AG20443 (cell line): Measurements from ENCODE around the gene SPEF2.

Source experiments
- DNase-seq: peaks from one replicate; pipeline ENCODE4 v3.0.0; 2012; ENCODE audit warnings: low spot score, mixed read lengths

Gene SPEF2

GRCh38 chr5:35785601-35786085, 168.0 kb downstream of the SPEF2 start:
- no peak for DNase-seq

DNA sequence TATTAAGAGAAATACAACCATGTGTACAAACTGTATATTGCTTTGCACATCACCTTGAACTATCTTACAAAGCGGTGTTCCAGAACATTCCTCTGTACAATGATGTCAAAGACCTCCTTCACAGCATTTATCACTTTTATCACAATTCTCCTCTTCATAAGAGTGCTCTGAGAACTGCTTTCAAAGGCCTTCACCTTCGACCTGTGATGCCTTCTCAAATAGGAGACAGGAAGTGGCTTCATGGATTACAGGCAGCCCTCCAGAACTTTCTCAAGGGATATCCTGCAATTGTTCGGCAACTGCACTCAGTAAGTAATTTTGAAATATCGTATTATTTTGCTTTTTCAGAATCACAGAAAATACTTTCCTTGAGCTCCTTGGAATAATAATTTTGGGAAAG, 171.1 kb downstream of the SPEF2 start:
- DNase-seq, result no peak

DNA sequence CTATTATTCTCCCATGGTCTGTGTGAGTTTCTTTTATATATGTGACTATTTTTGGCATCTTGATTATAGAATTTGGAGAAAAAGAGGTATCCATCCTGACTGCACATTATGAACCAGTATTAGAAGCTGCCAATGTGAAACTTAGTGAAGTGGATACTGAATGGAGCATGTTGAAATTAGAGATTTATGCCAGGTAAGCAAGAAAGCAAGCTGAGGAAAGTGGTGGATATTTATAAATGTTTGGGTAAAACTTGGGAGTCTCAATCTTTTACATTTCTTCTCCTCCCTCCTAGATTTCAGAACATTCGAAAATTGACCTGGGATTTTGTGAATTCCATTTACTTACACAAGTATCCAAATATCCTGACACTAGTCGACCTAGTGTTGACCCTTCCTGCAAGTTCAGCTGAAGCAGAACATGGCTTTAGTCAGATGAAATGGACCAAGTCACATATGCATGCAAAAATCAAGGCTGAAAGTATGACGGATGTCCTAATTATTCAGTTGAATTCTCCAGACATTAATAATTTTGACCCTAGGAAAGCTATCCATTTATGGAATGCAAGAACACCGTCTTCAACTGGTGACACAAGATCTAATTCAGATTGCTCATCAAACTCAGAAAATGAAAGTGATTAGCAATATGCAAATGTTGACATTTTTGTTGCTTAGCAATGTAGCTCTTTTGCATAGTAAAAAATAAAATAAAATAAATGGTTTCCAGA, 172.2 kb downstream of the SPEF2 start:
- DNase-seq, result peak; percentile 18

GRCh38 chr5:35790457-35790822, 172.8 kb downstream of the SPEF2 start:
- no peak for DNase-seq

- DNase-seq, result no peak
These were observed 176.6 kb downstream of the SPEF2 start for GRCh38 chr5:35794328-35794619.

DNA sequence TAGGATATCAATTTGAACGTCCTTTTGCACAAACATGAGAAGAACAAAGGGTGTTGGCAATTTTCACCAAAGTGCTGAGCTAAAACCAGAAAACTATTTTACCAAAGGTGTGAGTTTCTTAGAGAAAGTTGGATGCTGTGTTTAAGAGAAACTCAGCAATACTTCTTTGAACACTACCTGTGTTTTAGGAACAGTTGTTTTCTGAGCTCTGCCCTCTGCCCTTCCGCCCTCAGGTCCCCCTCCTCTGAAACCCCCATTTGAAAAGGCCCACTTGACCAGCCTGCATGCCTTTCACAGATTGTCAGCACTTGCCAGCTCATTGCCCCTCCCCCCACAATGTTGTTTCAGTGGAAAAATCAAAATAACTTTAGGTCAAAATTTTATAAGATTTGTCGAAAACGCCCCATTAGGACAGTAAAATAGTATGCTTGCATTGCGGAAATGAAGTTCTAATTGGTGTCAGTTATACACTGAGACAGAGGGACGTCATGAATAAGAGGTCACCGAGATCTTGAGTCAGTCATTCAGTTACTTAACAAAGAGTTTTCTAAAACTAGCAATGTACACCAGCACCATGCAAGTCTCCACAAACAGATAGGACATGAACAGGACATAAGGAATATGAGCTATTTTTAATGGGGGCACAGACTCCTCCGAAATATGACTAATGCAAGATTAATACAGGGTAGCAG, 177.2 kb downstream of the SPEF2 start:
- no peak for DNase-seq

- no peak for DNase-seq
These were observed 181.5 kb downstream of the SPEF2 start for GRCh38 chr5:35799181-35799580.

DNA sequence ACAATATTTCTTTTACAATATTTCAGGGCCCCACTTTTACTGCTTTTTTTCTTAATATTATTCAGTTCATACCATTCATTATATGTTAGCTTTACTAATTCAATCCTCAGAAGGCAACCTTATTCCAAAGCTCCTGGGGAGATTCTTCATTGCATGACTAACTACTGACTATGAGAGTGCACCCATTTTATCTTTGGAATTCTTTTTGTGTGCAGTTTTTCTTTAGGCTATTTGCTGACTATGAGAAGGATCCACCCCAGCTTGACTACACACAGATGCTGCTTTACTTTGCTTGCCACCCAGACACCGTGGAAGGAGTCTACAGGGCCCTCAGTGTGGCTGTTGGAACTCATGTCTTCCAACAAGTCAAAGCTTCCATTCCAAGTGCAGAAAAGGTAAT, 182.1 kb downstream of the SPEF2 start:
- DNase-seq, result no peak

DNA sequence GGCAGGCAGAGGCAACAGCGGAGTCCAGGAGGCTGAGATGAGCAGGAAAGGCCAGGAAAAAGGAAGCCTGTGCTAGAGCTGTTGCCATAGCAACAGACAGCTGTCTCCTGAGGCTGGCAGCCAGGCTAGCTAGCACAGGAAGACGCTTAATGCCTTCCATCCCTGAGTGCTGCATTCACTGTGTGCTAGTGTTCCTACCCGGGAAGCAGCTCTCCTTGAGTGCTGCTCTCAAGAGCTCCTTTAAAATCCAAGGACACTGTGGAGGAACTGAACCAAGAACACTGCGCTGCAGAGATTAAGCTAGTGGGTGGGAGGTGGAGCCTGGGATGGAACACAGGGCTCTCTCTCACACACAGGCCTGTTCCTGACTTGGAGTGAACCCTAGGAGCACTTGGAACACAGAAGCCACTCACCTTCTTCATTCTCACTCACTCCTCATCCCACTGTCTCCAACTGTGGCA, 185.6 kb downstream of the SPEF2 start:
- peak; percentile 81 for DNase-seq

- no peak for DNase-seq
These were observed 186.6 kb downstream of the SPEF2 start for GRCh38 chr5:35804201-35804653.

DNA sequence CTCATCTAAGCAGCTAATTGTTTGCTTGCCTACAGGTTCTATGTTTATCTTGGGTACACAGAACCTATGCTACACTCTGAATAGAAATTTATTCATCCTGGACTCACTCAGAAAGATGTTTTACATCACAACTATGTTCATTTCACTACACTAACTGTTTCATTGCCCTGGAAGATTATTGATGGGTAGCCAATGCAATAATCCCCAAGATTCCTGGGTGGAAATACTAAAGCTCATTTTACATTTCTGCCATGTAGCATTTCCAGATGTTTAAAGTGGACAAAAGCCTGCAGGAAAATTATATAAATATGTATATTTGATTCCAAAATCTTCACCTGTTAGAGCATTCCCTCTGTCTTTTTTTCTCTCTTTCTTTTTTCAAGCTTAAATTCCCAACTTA, 187.2 kb downstream of the SPEF2 start:
- no peak for DNase-seq

DNA sequence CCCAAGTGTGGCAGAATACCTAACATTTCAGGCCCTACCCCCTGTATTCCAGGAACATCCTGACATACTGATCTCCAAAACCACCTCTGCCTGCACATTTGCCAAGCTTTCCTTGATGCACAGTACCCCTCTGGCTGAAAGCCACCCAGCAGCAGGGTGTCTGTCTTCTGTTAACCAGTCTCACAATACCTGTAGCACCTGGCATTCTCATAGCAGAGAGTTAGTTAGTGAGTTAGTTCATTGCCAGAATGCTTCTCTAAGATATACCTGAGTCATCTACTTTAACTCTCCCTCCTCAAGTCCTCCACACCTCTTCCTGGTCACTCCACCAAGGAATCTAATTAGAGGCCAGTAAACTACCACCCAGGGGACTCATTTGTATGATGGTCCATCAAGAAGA, 192.9 kb downstream of the SPEF2 start:
- DNase-seq, result no peak

GRCh38 chr5:35811108-35811741, 193.6 kb downstream of the SPEF2 start:
- no peak for DNase-seq

GRCh38 chr5:35813521-35813920, 195.9 kb downstream of the SPEF2 start:
- no peak for DNase-seq

DNA sequence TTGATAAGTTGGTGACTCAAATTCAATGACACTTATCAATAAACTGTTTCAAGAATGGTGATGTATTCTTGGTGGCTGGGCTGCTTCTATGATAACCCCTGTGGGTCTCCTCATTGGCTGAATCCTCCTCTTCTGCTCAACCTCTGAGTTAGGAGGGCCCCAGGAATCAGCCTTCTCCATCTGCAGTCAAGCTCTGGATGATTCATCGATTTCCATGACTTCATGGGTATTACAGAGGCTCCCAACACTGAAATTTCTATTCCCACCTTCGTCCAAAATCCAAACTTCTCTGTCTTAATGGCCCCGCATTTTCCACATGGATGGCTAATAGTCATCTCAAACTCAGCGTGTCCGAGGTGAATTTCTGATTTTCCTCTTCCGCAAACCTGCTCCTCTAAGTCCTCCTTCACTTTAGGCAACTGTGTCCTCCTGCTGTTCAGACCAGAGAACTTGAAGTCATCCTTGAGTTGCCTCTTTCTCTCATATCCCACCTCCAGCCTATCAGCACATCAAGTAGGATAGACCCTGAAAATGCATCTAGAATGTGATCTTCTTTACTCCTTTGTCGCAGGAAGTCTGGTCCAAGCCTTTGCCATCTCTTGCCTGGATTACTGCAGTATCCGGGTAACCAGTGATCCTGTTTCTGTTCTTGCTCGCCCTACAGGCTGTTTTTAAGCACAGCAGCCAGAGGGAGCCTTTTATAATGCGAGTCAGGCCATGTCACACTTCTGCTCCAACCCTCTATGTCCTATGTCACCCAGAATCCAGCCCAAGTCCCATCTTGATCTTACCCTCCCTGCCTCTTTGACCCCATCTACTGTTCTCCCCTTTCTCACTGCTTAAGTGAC, 197.7 kb downstream of the SPEF2 start:
- DNase-seq, result peak; percentile 48

DNA sequence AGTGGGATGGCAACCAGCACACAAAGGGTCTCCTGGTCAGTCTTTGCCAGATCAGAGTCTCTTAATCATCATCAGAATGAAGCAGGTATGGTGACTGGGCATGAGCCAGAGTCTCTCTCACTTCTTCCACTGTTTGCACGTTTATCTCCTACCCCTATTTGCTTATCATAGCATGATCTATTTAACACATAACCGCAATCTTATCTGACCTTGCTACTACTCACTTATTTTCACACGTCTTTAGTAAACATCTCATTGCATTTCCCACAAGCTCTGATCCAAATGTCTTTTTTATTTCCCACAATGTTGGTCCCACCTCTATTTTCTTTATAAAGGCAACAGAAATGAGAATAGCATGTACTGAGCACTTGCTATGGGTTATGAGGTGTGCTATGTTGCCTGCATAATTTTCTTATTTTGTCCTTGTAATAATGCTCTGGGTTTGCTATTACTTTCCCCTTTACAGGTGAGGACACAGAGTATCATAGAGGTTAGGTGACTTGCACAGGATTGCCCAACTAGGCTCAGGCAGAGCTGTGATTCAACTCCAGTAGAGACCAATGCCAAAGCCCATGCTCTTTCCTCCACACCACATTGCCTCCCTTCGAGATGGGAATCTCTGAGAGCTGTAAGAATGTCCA, 199.3 kb downstream of the SPEF2 start:
- no peak for DNase-seq

- no peak for DNase-seq
These were observed 201.4 kb downstream of the SPEF2 start for GRCh38 chr5:35819026-35819425.

DNA sequence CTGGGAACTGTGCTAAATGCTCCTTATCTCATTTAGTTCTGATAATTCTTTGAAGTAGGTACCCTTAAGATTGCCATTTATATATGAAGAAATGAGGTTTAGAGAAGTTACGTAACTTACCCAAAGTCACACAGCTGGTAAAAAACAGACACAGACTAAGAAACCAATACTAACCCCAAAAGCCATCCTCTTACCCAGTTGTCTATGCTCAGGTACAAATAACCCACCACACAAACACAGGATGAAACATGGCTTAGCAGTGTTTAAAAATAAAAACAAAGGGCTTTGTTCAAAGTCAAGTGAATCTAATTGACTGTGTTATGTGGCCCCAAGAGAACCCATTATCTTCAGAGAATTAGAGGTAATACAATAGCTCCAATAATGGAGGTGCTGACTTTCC, 202.0 kb downstream of the SPEF2 start:
- no peak for DNase-seq

DNA sequence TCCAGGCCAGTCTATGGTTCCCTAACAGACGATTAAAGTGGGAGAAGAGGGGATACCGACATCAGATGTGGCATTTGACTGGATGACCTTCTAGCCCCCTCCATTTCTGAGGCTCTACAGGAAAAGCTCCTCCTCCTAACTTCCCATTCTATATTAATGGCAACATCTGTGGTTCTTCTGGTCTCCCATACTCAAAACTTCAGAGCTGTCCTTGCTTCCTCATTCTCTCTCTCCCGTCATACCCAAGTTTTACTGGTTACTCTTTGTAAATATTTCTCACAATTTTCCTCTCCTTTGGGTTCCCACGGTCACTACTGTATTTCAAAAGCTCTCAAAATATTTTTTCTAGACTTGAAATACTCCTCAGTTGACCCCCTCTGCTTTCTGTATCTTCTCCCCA, 203.1 kb downstream of the SPEF2 start:
- DNase-seq, result no peak

DNA sequence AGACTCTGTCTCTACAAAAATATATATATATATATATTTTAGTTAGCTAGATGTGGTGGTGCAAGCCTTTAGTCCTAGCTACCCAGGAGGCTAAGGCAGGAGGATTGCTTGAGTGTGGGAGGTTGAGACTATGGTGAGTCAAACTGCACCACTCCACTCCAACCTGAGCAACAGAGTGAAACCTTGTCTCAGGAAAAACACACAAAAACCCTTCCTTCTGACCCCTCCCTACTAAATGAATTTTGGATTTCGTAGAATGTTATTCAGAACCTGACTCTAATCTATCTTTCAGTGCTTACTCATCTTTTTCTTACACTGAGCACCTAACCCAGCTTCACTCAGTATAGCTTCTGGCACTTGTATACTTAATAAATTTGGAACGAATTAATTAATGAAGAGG, 203.8 kb downstream of the SPEF2 start:
- DNase-seq, result no peak

DNA sequence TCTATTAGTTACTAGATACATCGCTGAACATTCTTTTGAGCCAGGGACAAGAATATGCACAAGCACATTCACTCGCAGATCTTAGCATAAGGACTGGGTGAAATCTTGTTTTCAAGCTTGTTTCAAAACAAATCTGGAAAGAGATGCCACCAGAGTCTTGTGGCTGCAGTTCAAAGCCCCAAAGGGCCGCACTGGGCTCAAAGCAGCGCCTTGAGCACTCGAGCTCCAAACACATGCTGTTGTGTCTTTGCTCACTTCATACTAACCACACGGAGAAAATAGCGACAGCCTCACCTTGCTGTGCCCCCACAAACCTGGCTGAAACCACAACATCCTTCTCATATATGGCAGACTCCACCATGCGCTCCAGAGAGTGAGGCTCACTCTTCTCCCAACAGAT, 204.8 kb downstream of the SPEF2 start:
- no peak for DNase-seq
